ENCODE measurements around the gene IGFN1. TPM values are rescaled to one million over a fixed set of nuclear protein-coding genes. Genes with fewer than 3 reads are reported as not detected.

IGFN1 gene
- total and polyA plus RNA-seq, 10 of the 15 experiments (the other 5 are each of a cell fraction or from before 2014, with no cell fraction given): not detected

DNA sequence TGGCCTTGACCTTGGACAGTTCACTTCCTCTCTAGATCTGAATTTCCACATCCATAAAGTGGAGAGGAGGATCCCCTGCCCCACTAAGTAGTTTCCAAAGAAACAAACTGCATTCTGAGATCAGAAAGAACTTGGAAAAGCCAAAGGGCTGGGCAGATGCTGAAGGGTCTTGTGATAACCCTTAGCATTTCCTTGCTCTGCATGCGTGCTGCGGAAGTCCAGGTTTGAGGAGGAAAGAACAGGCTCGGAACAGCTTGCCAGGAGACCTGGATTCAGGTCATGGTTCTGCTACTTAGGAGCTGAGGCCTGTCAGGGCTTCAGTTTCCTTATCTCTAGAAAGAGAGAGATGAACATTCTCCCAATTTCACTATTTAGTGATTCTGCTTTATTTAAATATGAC is 27.2 kb downstream of the IGFN1 start:
- 44% methylated on average over 3 of the region's 3 CpGs for WGBS (ENCODE audit: insufficient coverage, insufficient replicate concordance, low lambda C conversion rate, missing lambda C conversion rate)
- no peaks in the 10 kb centered on the region for H3K79me2 ChIP-seq (ENCODE audit: control insufficient read depth, insufficient read depth, low read length)
- no peak for ATAC-seq
- H3K9ac ChIP-seq (ENCODE audit: control insufficient read depth, insufficient read depth, low read length): no peak overlapping the region
- no peaks in the 10 kb centered on the region for H3K4me1 ChIP-seq (ENCODE audit: control insufficient read depth, insufficient read depth, low read length)
- in situ Hi-C loops (cut with MboI): no loop called here
- TF ChIP-seq BACH1 (IDR thresholded peaks at IDR 0.05; ENCODE audit: borderline replicate concordance): no peak
- TF ChIP-seq SMC3 (IDR thresholded peaks at IDR 0.05; ENCODE audit: borderline replicate concordance, low read length): no peak
- TF ChIP-seq RAD51 (IDR thresholded peaks at IDR 0.05): no peak
- ChIA-PET SMC1A (ENCODE audit: uncharacterized antibody, unreplicated experiment) (no interaction called here), POLR2A (no interaction called here), RAD21 (ENCODE audit: unreplicated experiment) (no interaction called here), CTCF (interaction anchor here (1.8 kb wide), 1 partner anchor 68 kb away, joined by 4 read pairs; no protein-coding TSS in a partner anchor)
- H3K4me2 ChIP-seq (ENCODE audit: control insufficient read depth, insufficient read depth): no peak overlapping the region
- H3K4me3 ChIP-seq: no peak overlapping the region
- H2AFZ ChIP-seq (ENCODE audit: control insufficient read depth, low read depth, low read length): no peak overlapping the region
- H4K20me1 ChIP-seq (ENCODE audit: control insufficient read depth, insufficient read depth): peaks cover 4% of the 10 kb centered on the region; the same call in 1 of the 2 replicates
- no peaks in the 10 kb centered on the region for H3K36me3 ChIP-seq (ENCODE audit: control insufficient read depth in 2 of 2, insufficient read depth in 2 of 2, low read length in 1 of 2)
- no peak for DNase-seq (ENCODE audit: low read depth, low spot score)
- no peaks in the 10 kb centered on the region for H3K9me3 ChIP-seq (replicated peaks; ENCODE audit: control insufficient read depth, insufficient read depth, low read length)
- no peak overlapping the region for H3K27ac ChIP-seq (ENCODE audit: control insufficient read depth, insufficient read depth)
- no peak for FAIRE-seq
- intact Hi-C loops (cut with micrococcal nuclease; ENCODE audit: unreplicated experiment): no loop called here
- H3K27me3 ChIP-seq (replicated peaks in 1 of 2; ENCODE audit: control insufficient read depth in 2 of 2, insufficient read depth in 2 of 2, low read length in 1 of 2): peaks cover 0 to 1% of the 10 kb centered on the region in 2 experiments; a peak in 2 of 4 replicates
- BruUV-seq (replicated peaks): no TSS peak

GRCh38 chr1:201218409-201218808 is 27.8 kb downstream of the IGFN1 start:
- in situ Hi-C loops (cut with MboI): no loop called here
- ATAC-seq: no peak
- Histone ChIP-seq H3K4me2 (ENCODE audit: control insufficient read depth, insufficient read depth) (no peak overlapping the region), H3K9ac (ENCODE audit: control insufficient read depth, insufficient read depth, low read length) (no peak overlapping the region), H2AFZ (ENCODE audit: control insufficient read depth, low read depth, low read length) (no peak overlapping the region), H4K20me1 (ENCODE audit: control insufficient read depth, insufficient read depth) (peaks cover 4% of the 10 kb centered on the region; the same call in 1 of the 2 replicates), H3K27ac (ENCODE audit: control insufficient read depth, insufficient read depth) (no peak overlapping the region), H3K9me3 (replicated peaks; ENCODE audit: control insufficient read depth, insufficient read depth, low read length) (no peaks in the 10 kb centered on the region), H3K4me1 (ENCODE audit: control insufficient read depth, insufficient read depth, low read length) (no peaks in the 10 kb centered on the region), H3K36me3 (ENCODE audit: control insufficient read depth in 2 of 2, insufficient read depth in 2 of 2, low read length in 1 of 2) (no peaks in the 10 kb centered on the region), H3K79me2 (ENCODE audit: control insufficient read depth, insufficient read depth, low read length) (no peaks in the 10 kb centered on the region), H3K4me3 (no peak overlapping the region), H3K27me3 (replicated peaks in 1 of 2; ENCODE audit: control insufficient read depth in 2 of 2, insufficient read depth in 2 of 2, low read length in 1 of 2) (peaks cover 0 to 1% of the 10 kb centered on the region in 2 experiments; a peak in 2 of 4 replicates)
- SMC1A ChIA-PET (ENCODE audit: uncharacterized antibody, unreplicated experiment): no interaction called here
- POLR2A ChIA-PET: no interaction called here
- WGBS (ENCODE audit: insufficient coverage, insufficient replicate concordance, low lambda C conversion rate, missing lambda C conversion rate): 30% methylated on average over 10 of the region's 10 CpGs
- no peak for FAIRE-seq
- intact Hi-C loops (cut with micrococcal nuclease; ENCODE audit: unreplicated experiment): no loop called here
- BruUV-seq (replicated peaks): no TSS peak
- DNase-seq (ENCODE audit: low read depth, low spot score): no peak
- TF ChIP-seq POU2F2 (IDR thresholded peaks at IDR 0.05; ENCODE audit: borderline replicate concordance, low read depth, low read length): no peak
- no peak for TF ChIP-seq BHLHE40 (IDR thresholded peaks at IDR 0.05; ENCODE audit: borderline replicate concordance in 1 of 2, low read depth in 2 of 2, low read length in 1 of 2)
- no peak for TF ChIP-seq HSF1 (IDR thresholded peaks at IDR 0.05; ENCODE audit: low read depth, low read length)
- TF ChIP-seq POLR2A (IDR thresholded peaks at IDR 0.05; ENCODE audit: low read depth, low read length): no peak
- TF ChIP-seq POLR2AphosphoS2 (IDR thresholded peaks at IDR 0.05; ENCODE audit: low read depth, low read length): no peak
- no peak for TF ChIP-seq CTCF (IDR thresholded peaks at IDR 0.05 in 2 of 3, conservative IDR thresholded peaks at IDR 0.05 in 1 of 3; ENCODE audit: control insufficient read depth in 2 of 3, extremely low read depth in 1 of 3, insufficient read depth in 1 of 3, low read depth in 3 of 3, low read length in 3 of 3)
- TF ChIP-seq EGR1 (IDR thresholded peaks at IDR 0.05; ENCODE audit: borderline replicate concordance in 1 of 2, low read depth in 2 of 2, low read length in 2 of 2): no peak
- no peak for TF ChIP-seq BCLAF1 (IDR thresholded peaks at IDR 0.05)
- RAD21 ChIA-PET (ENCODE audit: unreplicated experiment): no interaction called here
- CTCF ChIA-PET: interaction anchor here (0.6 to 1.8 kb wide), 4 partner anchors 68 to 718 kb away, joined by 3 to 4 read pairs (median 3); no protein-coding TSS in a partner anchor

Data from GM12878 (cell line).